HG03565 (cell line): Measurements from ENCODE around the gene KIF5C.

Experiments
- ATAC-seq: cut with Tn5 transposase; IDR thresholded peaks from one replicate; pipeline ENCODE4 v1.9.1; 2021; ENCODE audit warnings: mild to moderate bottlenecking, moderate library complexity; ENCODE audit not compliant: unreplicated experiment

The KIF5C gene

GRCh38 chr2:149009576-149010461 is 134.8 kb downstream of the KIF5C start:
- no peak for ATAC-seq

GRCh38 chr2:149012545-149012944 is 137.5 kb downstream of the KIF5C start:
- no peak for ATAC-seq

GRCh38 chr2:149015501-149015900 is 140.5 kb downstream of the KIF5C start:
- ATAC-seq, result no peak

GRCh38 chr2:149015926-149016563 is 141.0 kb downstream of the KIF5C start:
- no peak for ATAC-seq

- no peak for ATAC-seq
Observed at GRCh38 chr2:149017116-149017985, 142.3 kb downstream of the KIF5C start.

GRCh38 chr2:149018981-149019380 is 144.0 kb downstream of the KIF5C start:
- ATAC-seq, result no peak

- ATAC-seq, result no peak
Observed at GRCh38 chr2:149019768-149020167, 144.7 kb downstream of the KIF5C start.

GRCh38 chr2:149020432-149020851 is 145.4 kb downstream of the KIF5C start:
- ATAC-seq, result peak; percentile 31

- ATAC-seq, result peak; percentile 66
Observed at GRCh38 chr2:149021271-149021719, 146.3 kb downstream of the KIF5C start.

GRCh38 chr2:149021761-149022160 is 146.7 kb downstream of the KIF5C start:
- ATAC-seq, result peak; percentile 43

GRCh38 chr2:149023091-149023490 is 148.1 kb downstream of the KIF5C start:
- ATAC-seq, result no peak

- no peak for ATAC-seq
Observed at GRCh38 chr2:149027590-149028250, 152.7 kb downstream of the KIF5C start.

GRCh38 chr2:149028377-149028776 is 153.3 kb downstream of the KIF5C start:
- ATAC-seq, result no peak

- ATAC-seq, result no peak
Observed at GRCh38 chr2:149028891-149029290, 153.9 kb downstream of the KIF5C start.

- ATAC-seq, result no peak
Observed at GRCh38 chr2:149029307-149029965, 154.4 kb downstream of the KIF5C start.

- no peak for ATAC-seq
Observed at GRCh38 chr2:149031396-149031795, 156.4 kb downstream of the KIF5C start.

GRCh38 chr2:149033716-149034115 is 158.7 kb downstream of the KIF5C start:
- ATAC-seq, result no peak

GRCh38 chr2:149034406-149034805 is 159.4 kb downstream of the KIF5C start:
- no peak for ATAC-seq

GRCh38 chr2:149036507-149037293 is 161.7 kb downstream of the KIF5C start:
- no peak for ATAC-seq
